Amniotic epithelial cell (primary cell): ENCODE results near the gene VAV3.

Source experiments
- DNase-seq: peaks from one replicate; pipeline ENCODE4 v3.0.0-alpha.2; 2010; ENCODE audit warnings: low read depth

Gene VAV3

GRCh38 chr1:107789817-107790524 lies 175.0 kb downstream of the VAV3 start:
- DNase-seq = no peak

- DNase-seq = no peak
These were observed 176.5 kb downstream of the VAV3 start for GRCh38 chr1:107788206-107789202.

- DNase-seq = no peak
These were observed 177.7 kb downstream of the VAV3 start for GRCh38 chr1:107787299-107787698.

- DNase-seq = no peak
These were observed 178.7 kb downstream of the VAV3 start for GRCh38 chr1:107786203-107786845.

GRCh38 chr1:107785496-107786202 lies 179.3 kb downstream of the VAV3 start:
- no peak for DNase-seq

- peak; percentile 40 for DNase-seq
These were observed 182.6 kb downstream of the VAV3 start for GRCh38 chr1:107782217-107782845.

GRCh38 chr1:107781245-107781644 lies 183.7 kb downstream of the VAV3 start:
- DNase-seq = no peak

GRCh38 chr1:107777664-107778047 lies 187.3 kb downstream of the VAV3 start:
- DNase-seq = no peak

- DNase-seq = no peak
These were observed 187.9 kb downstream of the VAV3 start for GRCh38 chr1:107776900-107777663.

GRCh38 chr1:107771377-107771776 lies 193.6 kb downstream of the VAV3 start:
- DNase-seq = no peak

- no peak for DNase-seq
These were observed 197.8 kb downstream of the VAV3 start for GRCh38 chr1:107767156-107767582.

GRCh38 chr1:107766533-107766932 lies 198.4 kb downstream of the VAV3 start:
- no peak for DNase-seq

- no peak for DNase-seq
These were observed 202.1 kb downstream of the VAV3 start for GRCh38 chr1:107762751-107763390.

- DNase-seq = no peak
These were observed 204.9 kb downstream of the VAV3 start for GRCh38 chr1:107760065-107760464.

- peak; percentile 27 for DNase-seq
These were observed 214.5 kb downstream of the VAV3 start for GRCh38 chr1:107750364-107750959.

GRCh38 chr1:107748531-107748930 lies 216.4 kb downstream of the VAV3 start:
- DNase-seq = no peak

GRCh38 chr1:107741242-107741641 lies 223.7 kb downstream of the VAV3 start:
- DNase-seq = no peak

- DNase-seq = no peak
These were observed 224.4 kb downstream of the VAV3 start for GRCh38 chr1:107740579-107740978.

GRCh38 chr1:107739651-107740050 lies 225.3 kb downstream of the VAV3 start:
- DNase-seq = no peak

GRCh38 chr1:107739201-107739600 lies 225.8 kb downstream of the VAV3 start:
- no peak for DNase-seq
